ENCODE results near the gene JOSD2. TPM values are rescaled to one million over a fixed set of nuclear protein-coding genes. Genes with fewer than 3 reads are reported as not detected.
A peak's percentile ranks its signal among the peaks of the same experiment; 100 is the strongest.

The JOSD2 gene
- total and polyA plus RNA-seq, 9 of the 15 experiments (the other 6 are each of a cell fraction or from before 2014, with no cell fraction given): 0.06 to 14.4 (median 3.1) TPM

- no peaks in the 10 kb centered on the region for H3K9me3 ChIP-seq (replicated peaks; ENCODE audit: control insufficient read depth, insufficient read depth, low read depth, low read length)
- H2AFZ ChIP-seq (ENCODE audit: low read depth, low read length): no peak overlapping the region
- peaks cover 0 to 32% of the 10 kb centered on the region in 2 experiments; a peak in 3 of 5 replicates for H3K27me3 ChIP-seq (ENCODE audit: control insufficient read depth in 2 of 2, insufficient read depth in 2 of 2, low read length in 2 of 2)
- H3K79me2 ChIP-seq (ENCODE audit: control insufficient read depth, insufficient read depth, low read length): no peaks in the 10 kb centered on the region
- DNase-seq (ENCODE audit: extremely low read depth in 1 of 4, low spot score in 3 of 4) (peak; percentile 44 to 82 (median 80)), FAIRE-seq (peak; percentile 26), ATAC-seq (peak; percentile 21; the same call in 1 of the 3 replicates)
- H3K9me1 ChIP-seq (ENCODE audit: control insufficient read depth, insufficient read depth, low read length): no peaks in the 10 kb centered on the region
- WGBS (ENCODE audit: insufficient coverage, low coverage, missing lambda C conversion rate): 9% methylated on average over 9 of the region's 22 CpGs
- intact Hi-C loops (cut with micrococcal nuclease): no loop called here
- no peak overlapping the region; the same call in 2 of the 3 replicates for H3K27ac ChIP-seq (ENCODE audit: extremely low read depth, low read depth, low read length)
- peak overlapping the region in 1 of 2 experiments; percentile 65; a peak in 2 of 4 replicates for H3K9ac ChIP-seq (ENCODE audit: insufficient read depth in 1 of 2, low read depth in 2 of 2, low read length in 2 of 2)
- no peak overlapping the region for H3K4me3 ChIP-seq
- in situ Hi-C loops (cut with MboI): no loop called here
- H3K36me3 ChIP-seq (ENCODE audit: control insufficient read depth, insufficient read depth, low read length): no peaks in the 10 kb centered on the region
- ChIA-PET CTCF (ENCODE audit: low intra/inter-chr PET ratio) (no interaction called here), POLR2A (no interaction called here)
- H4K20me1 ChIP-seq (replicated peaks; ENCODE audit: control insufficient read depth, insufficient read depth, low read length): peaks cover 8% of the 10 kb centered on the region
- peaks cover 4 to 45% of the 10 kb centered on the region in 2 experiments; a peak in 4 of 5 replicates for H3K4me1 ChIP-seq (replicated peaks in 1 of 2; ENCODE audit: control insufficient read depth in 2 of 2, insufficient read depth in 2 of 2, low read length in 2 of 2)
- BruUV-seq (replicated peaks): no TSS peak
- H3K4me2 ChIP-seq (ENCODE audit: insufficient read depth, low read length): no peak overlapping the region
- TF ChIP-seq NUFIP1 (IDR thresholded peaks at IDR 0.05; ENCODE audit: partially characterized antibody): no peak
- TF ChIP-seq VEZF1 (CRISPR knock-in tag; IDR thresholded peaks at IDR 0.05): peak; percentile 83
- TF ChIP-seq ZNF217 (CRISPR knock-in tag; IDR thresholded peaks at IDR 0.05): no peak
- TF ChIP-seq, protein P1, sequence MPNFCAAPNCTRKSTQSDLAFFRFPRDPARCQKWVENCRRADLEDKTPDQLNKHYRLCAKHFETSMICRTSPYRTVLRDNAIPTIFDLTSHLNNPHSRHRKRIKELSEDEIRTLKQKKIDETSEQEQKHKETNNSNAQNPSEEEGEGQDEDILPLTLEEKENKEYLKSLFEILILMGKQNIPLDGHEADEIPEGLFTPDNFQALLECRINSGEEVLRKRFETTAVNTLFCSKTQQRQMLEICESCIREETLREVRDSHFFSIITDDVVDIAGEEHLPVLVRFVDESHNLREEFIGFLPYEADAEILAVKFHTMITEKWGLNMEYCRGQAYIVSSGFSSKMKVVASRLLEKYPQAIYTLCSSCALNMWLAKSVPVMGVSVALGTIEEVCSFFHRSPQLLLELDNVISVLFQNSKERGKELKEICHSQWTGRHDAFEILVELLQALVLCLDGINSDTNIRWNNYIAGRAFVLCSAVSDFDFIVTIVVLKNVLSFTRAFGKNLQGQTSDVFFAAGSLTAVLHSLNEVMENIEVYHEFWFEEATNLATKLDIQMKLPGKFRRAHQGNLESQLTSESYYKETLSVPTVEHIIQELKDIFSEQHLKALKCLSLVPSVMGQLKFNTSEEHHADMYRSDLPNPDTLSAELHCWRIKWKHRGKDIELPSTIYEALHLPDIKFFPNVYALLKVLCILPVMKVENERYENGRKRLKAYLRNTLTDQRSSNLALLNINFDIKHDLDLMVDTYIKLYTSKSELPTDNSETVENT (CRISPR knock-in tag; IDR thresholded peaks at IDR 0.05): no peak
- TF ChIP-seq IFI16 (CRISPR knock-in tag; IDR thresholded peaks at IDR 0.05): no peak
- TF ChIP-seq ZKSCAN3 (CRISPR knock-in tag; IDR thresholded peaks at IDR 0.05): no peak
- no peak for TF ChIP-seq PRDM10 (IDR thresholded peaks at IDR 0.05; ENCODE audit: partially characterized antibody)
- peak; percentile 64 for TF ChIP-seq EGR1 (conservative IDR thresholded peaks at IDR 0.05)
- TF ChIP-seq, protein P2, sequence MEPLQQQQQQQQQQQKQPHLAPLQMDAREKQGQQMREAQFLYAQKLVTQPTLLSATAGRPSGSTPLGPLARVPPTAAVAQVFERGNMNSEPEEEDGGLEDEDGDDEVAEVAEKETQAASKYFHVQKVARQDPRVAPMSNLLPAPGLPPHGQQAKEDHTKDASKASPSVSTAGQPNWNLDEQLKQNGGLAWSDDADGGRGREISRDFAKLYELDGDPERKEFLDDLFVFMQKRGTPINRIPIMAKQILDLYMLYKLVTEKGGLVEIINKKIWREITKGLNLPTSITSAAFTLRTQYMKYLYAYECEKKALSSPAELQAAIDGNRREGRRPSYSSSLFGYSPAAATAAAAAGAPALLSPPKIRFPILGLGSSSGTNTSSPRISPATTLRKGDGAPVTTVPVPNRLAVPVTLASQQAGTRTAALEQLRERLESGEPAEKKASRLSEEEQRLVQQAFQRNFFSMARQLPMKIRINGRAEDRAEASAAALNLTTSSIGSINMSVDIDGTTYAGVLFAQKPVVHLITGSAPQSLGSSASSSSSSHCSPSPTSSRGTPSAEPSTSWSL (CRISPR knock-in tag; IDR thresholded peaks at IDR 0.05; ENCODE audit: borderline replicate concordance): no peak
- TF ChIP-seq GABPA (tag; conservative IDR thresholded peaks at IDR 0.05; ENCODE audit: low read depth): no peak
- no peak for TF ChIP-seq BRCA1 (IDR thresholded peaks at IDR 0.05)
- no peak for TF ChIP-seq BRCA1 (CRISPR knock-in tag; IDR thresholded peaks at IDR 0.05)
These were observed 40.8 kb upstream of the JOSD2 start for GRCh38 chr19:50551715-50552187.
